K562 (cell line): Measurements from ENCODE around the gene MOG. TPM values are rescaled to one million over a fixed set of nuclear protein-coding genes. Genes with fewer than 3 reads are reported as not detected.

Source experiments
- ADNP ChIP-seq: fragments of 200-800 bp; sonication (Bioruptor generic); IDR thresholded peaks from 2 replicates; pipeline ENCODE4 v1.6.1; 2016; ENCODE audit warnings: missing genetic modification characterization, missing compliant biosample characterization
- ATF2 ChIP-seq: sonication (generic); formaldehyde crosslinking; IDR thresholded peaks from 2 replicates; pipeline ENCODE4 v1.8.1; 2022; ENCODE audit warnings: missing genetic modification reagents
- CHAMP1 ChIP-seq: fragments of 450-650 bp; IDR thresholded peaks from 2 replicates; pipeline ENCODE4 v1.6.1; 2016; ENCODE audit warnings: mild to moderate bottlenecking
- CTCFL ChIP-seq: IDR thresholded peaks from 2 replicates; pipeline ENCODE4 v1.6.1; 2011; ENCODE audit warnings: borderline replicate concordance, low read depth, mild to moderate bottlenecking, moderate library complexity, low read length; ENCODE audit not compliant: insufficient read depth, poor library complexity, severe bottlenecking
- DDX20 ChIP-seq: fragments of 450-650 bp; IDR thresholded peaks from 2 replicates; pipeline ENCODE4 v1.6.1; 2016; ENCODE audit warnings: missing genetic modification characterization, low read depth, mild to moderate bottlenecking, missing compliant biosample characterization, moderate library complexity
- GABPB1 ChIP-seq: sonication (generic); formaldehyde crosslinking; IDR thresholded peaks from 2 replicates; pipeline ENCODE4 v1.8.0; 2022; ENCODE audit warnings: mild to moderate bottlenecking, missing genetic modification reagents
- HNRNPK ChIP-seq: fragments of 200-400 bp; formaldehyde crosslinking; IDR thresholded peaks from one replicate; pipeline ENCODE4 v1.6.1; 2018; ENCODE audit warnings: mild to moderate bottlenecking, low read depth, low read length; ENCODE audit not compliant: poor library complexity, severe bottlenecking
- KDM1A ChIP-seq, 2 experiments: fragments of 450-650 bp; IDR thresholded peaks; 2 replicates each; pipeline ENCODE4 v1.6.1; 2016; ENCODE audit warnings: mild to moderate bottlenecking in 2 of 2
- MXD1 ChIP-seq: fragments of 250-450 bp; sonication (Bioruptor Pico); IDR thresholded peaks from 2 replicates; pipeline ENCODE4 v1.8.0; 2021; ENCODE audit warnings: borderline replicate concordance, mild to moderate bottlenecking, moderate library complexity; ENCODE audit not compliant: poor library complexity, severe bottlenecking
- TBL1XR1 ChIP-seq, 2 experiments: IDR thresholded peaks; 2 replicates each; pipeline ENCODE4 v1.6.1; 2012; ENCODE audit warnings: improper control_type of control experiment in 2 of 2, low read length in 2 of 2, mild to moderate bottlenecking in 1 of 2
- VEZF1 ChIP-seq: fragments of 200-800 bp; sonication (Bioruptor generic); IDR thresholded peaks from 2 replicates; pipeline ENCODE4 v1.6.1; 2017; ENCODE audit warnings: missing genetic modification characterization, missing compliant biosample characterization
- ZBTB12 ChIP-seq: fragments of 250-450 bp; sonication (Bioruptor Pico); IDR thresholded peaks from 2 replicates; pipeline ENCODE4 v1.4.0; 2020
- polyA plus RNA-seq, 8 experiments: library from polyadenylated mRNA; depleted of rRNA in 4 of 8; stranded (reverse) in 5 of 8; unstranded in 3 of 8; fragments of >200 nt; fragmentation: Nextera tagmentation in 2 of 8; fragmentation: Illumina TruSeq in 1 of 8; extraction: Ambion mirVana in 2 of 8; extraction: Trizol in 1 of 8; gene quantifications; 2 replicates each; pipeline versions ENCODE4 v1.2.1 to v1.2.3, GENCODE V29; 2011 to 2014; ENCODE audit warnings: inconsistent platforms in 1 of 8, missing spikeins in 1 of 8
- total RNA-seq, 7 experiments: library from RNA; depleted of rRNA in 6 of 7; stranded (reverse); fragments of >200 nt in 6 of 7; fragmentation: Illumina TruSeq in 2 of 7; extraction: Trizol in 2 of 7; gene quantifications; 2 replicates each; pipeline versions ENCODE4 v1.2.1 to v1.2.3, GENCODE V29; 2011 to 2021; ENCODE audit warnings: low replicate concordance in 1 of 7

MOG gene
- total and polyA plus RNA-seq, 9 of the 15 experiments (the other 6 are each of a cell fraction or from before 2014, with no cell fraction given): not detected

- no peak for TF ChIP-seq HNRNPK
- no peak for TF ChIP-seq ADNP (tag)
- no peak for TF ChIP-seq GABPB1 (CRISPR knock-in tag)
- no peak for TF ChIP-seq TBL1XR1 (IDR thresholded peaks at IDR 0.05; ENCODE audit: low read length in 2 of 2)
- no peak for TF ChIP-seq MXD1 (CRISPR knock-in tag)
- peak; percentile 16 for TF ChIP-seq CTCFL
- TF ChIP-seq VEZF1 (CRISPR knock-in tag): no peak
- TF ChIP-seq KDM1A (IDR thresholded peaks at IDR 0.05): no peak
- TF ChIP-seq ZBTB12 (CRISPR knock-in tag): no peak
- no peak for TF ChIP-seq DDX20 (tag)
- no peak for TF ChIP-seq ATF2 (CRISPR knock-in tag)
- TF ChIP-seq CHAMP1: no peak
- TF ChIP-seq, all 486 proteins: peak for 8
Measured at GRCh38 chr6:29702519-29703103, 45.7 kb downstream of the MOG start (continued).
